ENCODE measurements around the gene SCUBE3. TPM values are rescaled to one million over a fixed set of nuclear protein-coding genes. Genes with fewer than 3 reads are reported as not detected.

Gene SCUBE3
- total and polyA plus RNA-seq, 2 of the 4 experiments (the other 2 are of a cell fraction), result 19.9 to 45.5 TPM

DNA sequence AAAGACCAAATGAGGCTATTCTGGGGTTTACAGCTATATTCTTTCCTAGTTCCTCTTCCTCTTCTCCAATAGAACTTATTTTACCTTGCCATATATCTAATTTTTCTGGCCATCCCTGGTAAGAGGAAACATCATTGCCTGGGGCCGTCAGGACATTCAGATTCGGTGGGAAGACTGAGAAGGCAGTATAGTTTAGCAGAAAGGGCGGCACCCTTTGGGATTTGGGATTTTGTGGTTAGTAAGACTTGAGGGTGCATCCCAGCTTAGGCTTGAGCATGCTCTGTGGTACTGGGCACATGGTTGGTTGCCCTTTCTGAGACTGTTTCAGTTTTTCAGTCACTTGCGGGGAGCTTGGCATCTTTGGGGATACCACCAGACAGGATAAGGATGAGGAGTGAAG lies 21.1 kb downstream of the SCUBE3 start:
- H4K91ac ChIP-seq (ENCODE audit: insufficient read depth, low read depth, low read length), result no peak overlapping the region
- no peak overlapping the region for H2BK120ac ChIP-seq (ENCODE audit: low read depth, low read length)
- no peak overlapping the region for H3K23ac ChIP-seq (ENCODE audit: low read depth, low read length)
- no peak overlapping the region for H3K4me2 ChIP-seq (ENCODE audit: low read depth, low read length)
- dilution Hi-C loops (cut with HindIII; ENCODE audit: low sequenced_read_pairs, unreplicated experiment) (no loop called here), in situ Hi-C loops (cut with MboI; ENCODE audit: low sequenced_read_pairs) (no loop called here), intact Hi-C loops (cut with micrococcal nuclease) (no loop called here)
- no peak overlapping the region for H3K9ac ChIP-seq (ENCODE audit: low read depth, low read length)
- peaks cover 7 to 11% of the 10 kb centered on the region in 2 experiments; a peak in 3 of 4 replicates for H3K79me1 ChIP-seq (ENCODE audit: low read depth in 1 of 2, low read length in 2 of 2)
- no peak overlapping the region for H2BK15ac ChIP-seq (ENCODE audit: low read depth, low read length)
- TF ChIP-seq, protein P1, sequence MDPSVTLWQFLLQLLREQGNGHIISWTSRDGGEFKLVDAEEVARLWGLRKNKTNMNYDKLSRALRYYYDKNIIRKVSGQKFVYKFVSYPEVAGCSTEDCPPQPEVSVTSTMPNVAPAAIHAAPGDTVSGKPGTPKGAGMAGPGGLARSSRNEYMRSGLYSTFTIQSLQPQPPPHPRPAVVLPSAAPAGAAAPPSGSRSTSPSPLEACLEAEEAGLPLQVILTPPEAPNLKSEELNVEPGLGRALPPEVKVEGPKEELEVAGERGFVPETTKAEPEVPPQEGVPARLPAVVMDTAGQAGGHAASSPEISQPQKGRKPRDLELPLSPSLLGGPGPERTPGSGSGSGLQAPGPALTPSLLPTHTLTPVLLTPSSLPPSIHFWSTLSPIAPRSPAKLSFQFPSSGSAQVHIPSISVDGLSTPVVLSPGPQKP (IDR thresholded peaks at IDR 0.05; ENCODE audit: borderline replicate concordance, low read depth, low read length), result no peak
- TF ChIP-seq CHD1 (IDR thresholded peaks at IDR 0.05; ENCODE audit: low read depth, low read length), result no peak
- TF ChIP-seq MAZ (IDR thresholded peaks at IDR 0.05; ENCODE audit: borderline replicate concordance, low read depth, low read length), result no peak
- TF ChIP-seq SMC3 (IDR thresholded peaks at IDR 0.05; ENCODE audit: low read depth, low read length), result no peak
- TF ChIP-seq RCOR1 (IDR thresholded peaks at IDR 0.05; ENCODE audit: insufficient replicate concordance, low read length), result no peak
- TF ChIP-seq MXI1 (IDR thresholded peaks at IDR 0.05; ENCODE audit: borderline replicate concordance, low read depth, low read length), result no peak
- no peak for TF ChIP-seq MAFK (IDR thresholded peaks at IDR 0.05; ENCODE audit: low read depth, low read length)
- no peak for TF ChIP-seq RAD21 (IDR thresholded peaks at IDR 0.05; ENCODE audit: low read length)
- TF ChIP-seq BHLHE40 (IDR thresholded peaks at IDR 0.05; ENCODE audit: low read depth, low read length), result no peak
- DNase-seq (no peak), ATAC-seq (ENCODE audit: low read depth) (no peak)
- H3K4me1 ChIP-seq (ENCODE audit: control insufficient read depth, insufficient read depth, low read length), result peaks cover 12% of the 10 kb centered on the region
- no peak overlapping the region for H3K56ac ChIP-seq (ENCODE audit: extremely low read depth, insufficient read depth, low read length)
- no peak overlapping the region for H2AFZ ChIP-seq (replicated peaks; ENCODE audit: low read length, poor library complexity)
- H4K20me1 ChIP-seq (ENCODE audit: insufficient read depth, low read length), result no peaks in the 10 kb centered on the region
- no peak overlapping the region for H4K5ac ChIP-seq (ENCODE audit: low read depth, low read length)
- no peaks in the 10 kb centered on the region for H3K27me3 ChIP-seq (ENCODE audit: control insufficient read depth, insufficient read depth, low read length)
- H3K4me3 ChIP-seq (ENCODE audit: insufficient read depth, low read depth, low read length), result no peak overlapping the region
- H3K9me3 ChIP-seq (ENCODE audit: control insufficient read depth, insufficient read depth, low read length), result peaks cover 6% of the 10 kb centered on the region
- H3K18ac ChIP-seq (ENCODE audit: low read depth, low read length), result no peak overlapping the region
- H2BK5ac ChIP-seq (ENCODE audit: low read depth, low read length, poor library complexity, severe bottlenecking), result no peak overlapping the region
- POLR2A ChIA-PET (ENCODE audit: unreplicated experiment), result no interaction called here
- no peak overlapping the region for H3K14ac ChIP-seq (replicated peaks; ENCODE audit: low read depth, low read length)
- H2BK20ac ChIP-seq (ENCODE audit: low read depth, low read length), result no peak overlapping the region
- no peak overlapping the region for H2AK9ac ChIP-seq (replicated peaks; ENCODE audit: low read depth, low read length, poor library complexity)
- CTCF ChIA-PET, result no interaction called here
- no TSS peak for BruUV-seq (replicated peaks)
- H3K4ac ChIP-seq (ENCODE audit: low read depth, low read length), result no peak overlapping the region
- H3K36me3 ChIP-seq (ENCODE audit: control insufficient read depth, insufficient read depth, low read length), result peaks cover 25% of the 10 kb centered on the region; the same call in 1 of the 2 replicates
- H3K9me1 ChIP-seq (ENCODE audit: insufficient read depth, low read length), result peaks cover 6% of the 10 kb centered on the region
- no peak overlapping the region for H4K8ac ChIP-seq (ENCODE audit: low read depth in 2 of 2, low read length in 2 of 2)
- 40% methylated on average over 1 of the region's 4 CpGs; no CpG with 5 or more reads in 1 of the 2 experiments for WGBS, 2 experiments (ENCODE audit: extremely low coverage in 2 of 2, insufficient read length in 1 of 2)
- no peak overlapping the region for H3K27ac ChIP-seq (ENCODE audit: insufficient read depth, low read length)
- no peak overlapping the region for H2AK5ac ChIP-seq (ENCODE audit: low read depth, low read length)

All from IMR-90 (cell line).